H1 (cell line): ENCODE measurements around the gene CCDC102A. TPM values are rescaled to one million over a fixed set of nuclear protein-coding genes. Genes with fewer than 3 reads are reported as not detected.

Source experiments
- BCL11A ChIP-seq, 2 experiments: IDR thresholded peaks; one replicate each; pipeline ENCODE4 v1.6.1; 2011; ENCODE audit warnings: low read depth in 2 of 2, low read length in 2 of 2, mild to moderate bottlenecking in 2 of 2
- CEBPB ChIP-seq: IDR thresholded peaks from 2 replicates; pipeline ENCODE4 v1.6.1; 2012; ENCODE audit warnings: low read depth, low read length
- CHD7 ChIP-seq: fragments of 300-600 bp; sonication (generic); IDR thresholded peaks from 2 replicates; pipeline ENCODE4 v1.7.1; 2012; ENCODE audit warnings: low read length, moderate library complexity, mild to moderate bottlenecking, inconsistent platforms; ENCODE audit not compliant: insufficient replicate concordance
- EZH2 ChIP-seq: fragments of 200-600 bp; sonication (generic); IDR thresholded peaks from 2 replicates; pipeline ENCODE4 v1.7.1; 2012; ENCODE audit warnings: low read depth, mild to moderate bottlenecking, moderate library complexity, low read length, inconsistent platforms; ENCODE audit not compliant: severe bottlenecking
- JUND ChIP-seq: IDR thresholded peaks from 2 replicates; pipeline ENCODE4 v1.6.1; 2011; ENCODE audit warnings: mild to moderate bottlenecking, improper control_type of control experiment, low read length
- KDM1A ChIP-seq: fragments of 200-600, 300-600 bp; sonication (generic); IDR thresholded peaks from 2 replicates; pipeline ENCODE4 v1.7.1; 2016; ENCODE audit warnings: mild to moderate bottlenecking, low read length, borderline replicate concordance
- POLR2A ChIP-seq, 2 experiments: IDR thresholded peaks; 1 replicate in 1 of 2; 2 replicates in 1 of 2; pipeline ENCODE4 v1.6.1; 2011; ENCODE audit warnings: low read depth in 2 of 2, low read length in 2 of 2, mild to moderate bottlenecking in 2 of 2; ENCODE audit errors: control extremely low read depth in 1 of 2
- RXRA ChIP-seq: IDR thresholded peaks from 2 replicates; pipeline ENCODE4 v1.6.1; 2011; ENCODE audit warnings: low read depth, mild to moderate bottlenecking, low read length, moderate library complexity; ENCODE audit not compliant: insufficient read depth
- SIX5 ChIP-seq: IDR thresholded peaks from 2 replicates; pipeline ENCODE4 v1.6.1; 2011; ENCODE audit warnings: mild to moderate bottlenecking, low read depth, low read length
- ZNF274 ChIP-seq: IDR thresholded peaks from 2 replicates; pipeline ENCODE4 v1.7.0; 2012; ENCODE audit warnings: low read length, borderline replicate concordance; ENCODE audit errors: extremely low read depth
- polyA plus RNA-seq, 7 experiments: library from polyadenylated mRNA; depleted of rRNA in 3 of 7; stranded (reverse) in 5 of 7; unstranded in 2 of 7; fragments of >200 nt in 5 of 7; fragments of 200-250 nt in 2 of 7; gene quantifications; 1 replicate in 5 of 7; 2 replicates in 1 of 7; 4 replicates in 1 of 7; pipeline versions ENCODE4 v1.2.1 to v1.2.3, GENCODE V29; 2011 to 2013; ENCODE audit warnings: missing spikeins in 2 of 7, mixed read lengths in 2 of 7
- total RNA-seq: library from RNA; stranded (reverse); fragmentation: NEBNext Ultra II Directional; extraction: Animal tissue kit (Norgen Biotek cat#: 25700); gene quantifications from 2 replicates; pipeline ENCODE4 v1.2.1, GENCODE V29; 2021

The CCDC102A gene
- total and polyA plus RNA-seq, 2 of the 8 experiments (the other 6 are each of a cell fraction or from before 2014, with no cell fraction given) = 4.0 to 7.5 TPM

GRCh38 chr16:57536306-57537193 is at the start of gene CCDC102A (continued):
- peak; percentile 99 for TF ChIP-seq CHD7
- TF ChIP-seq BCL11A (IDR thresholded peaks at IDR 0.05; ENCODE audit: low read depth in 2 of 2, low read length in 2 of 2) = no peak
- peak; percentile 56; the same call in 1 of the 2 replicates for TF ChIP-seq KDM1A
- no peak for TF ChIP-seq JUND
- TF ChIP-seq CEBPB = no peak
- TF ChIP-seq EZH2 = no peak
- TF ChIP-seq SIX5 = no peak
- TF ChIP-seq POLR2A (IDR thresholded peaks at IDR 0.05; ENCODE audit: control extremely low read depth in 1 of 2, low read depth in 2 of 2, low read length in 2 of 2) = peak; percentile 34 to 46
- TF ChIP-seq RXRA = no peak
- TF ChIP-seq ZNF274 = no peak
